Measurements from ENCODE around the gene TMBIM4. TPM values are rescaled to one million over a fixed set of nuclear protein-coding genes. Genes with fewer than 3 reads are reported as not detected.

TMBIM4 gene
- total RNA-seq, 1 experiment from 2014 or later: 29.8 TPM

GRCh38 chr12:66120477-66120876, 49.3 kb downstream of the TMBIM4 start:
- ChIA-PET CTCF (interaction anchor here (1.0 to 1.9 kb wide), 3 partner anchors 11 to 30 kb away, joined by 3 to 8 read pairs (median 5); partner anchors contain the start of gene LLPH), POLR2A (no interaction called here)
- Mint-ChIP-seq H3K4me1 (peaks cover 3% of the 10 kb centered on the region), H3K9me3 (no peaks in the 10 kb centered on the region), H3K36me3 (peaks cover 35% of the 10 kb centered on the region), H3K27me3 (ENCODE audit: low read depth) (no peaks in the 10 kb centered on the region), H3K4me3 (no peak overlapping the region), H3K27ac (no peak overlapping the region)
- DNase-seq (ENCODE audit: low spot score): no peak
- no peak for TF ChIP-seq NFATC4 (CRISPR knock-in tag; IDR thresholded peaks at IDR 0.05)
- no peak for TF ChIP-seq GTF2I (CRISPR knock-in tag; conservative IDR thresholded peaks at IDR 0.05)
- no peak for TF ChIP-seq ATF6 (CRISPR knock-in tag; IDR thresholded peaks at IDR 0.05)
- TF ChIP-seq ZBTB43 (CRISPR knock-in tag; IDR thresholded peaks at IDR 0.05): no peak
- TF ChIP-seq RELA (CRISPR knock-in tag; IDR thresholded peaks at IDR 0.05; ENCODE audit: borderline replicate concordance): no peak
- no peak for TF ChIP-seq CTCF (IDR thresholded peaks at IDR 0.05)
- TF ChIP-seq ZNF263 (CRISPR knock-in tag; IDR thresholded peaks at IDR 0.05; ENCODE audit: low read depth): no peak
- TF ChIP-seq PREB (CRISPR knock-in tag; IDR thresholded peaks at IDR 0.05; ENCODE audit: borderline replicate concordance): no peak
- no peak for TF ChIP-seq KAT7 (CRISPR knock-in tag; IDR thresholded peaks at IDR 0.05; ENCODE audit: borderline replicate concordance)
- TF ChIP-seq ZNF512 (CRISPR knock-in tag; IDR thresholded peaks at IDR 0.05; ENCODE audit: borderline replicate concordance): no peak
- no peak for TF ChIP-seq ZNF281 (CRISPR knock-in tag; IDR thresholded peaks at IDR 0.05)
- no peak for TF ChIP-seq SMAD4 (CRISPR knock-in tag; IDR thresholded peaks at IDR 0.05)
- TF ChIP-seq NFYB (CRISPR knock-in tag; conservative IDR thresholded peaks at IDR 0.05; ENCODE audit: low read depth): no peak
- TF ChIP-seq NR1H2 (CRISPR knock-in tag; IDR thresholded peaks at IDR 0.05): no peak
- TF ChIP-seq ESRRA (CRISPR knock-in tag; IDR thresholded peaks at IDR 0.05; ENCODE audit: borderline replicate concordance): no peak
- no peak for ATAC-seq
